CD4-positive, alpha-beta T cell (primary cell): ENCODE measurements around the gene ZNRF1. TPM values are rescaled to one million over a fixed set of nuclear protein-coding genes. Genes with fewer than 3 reads are reported as not detected.

Source experiments
- ATAC-seq: fragments of 200-7000 bp; cut with Tn5 transposase; one replicate; pipeline ENCODE4 v1.10.0; 2022; ENCODE audit warnings: mild to moderate bottlenecking; ENCODE audit not compliant: poor library complexity
- CTCF ChIA-PET: fragments of 350-600 bp; sonication (Branson Sonifier 250); formaldehyde crosslinking; loops from one replicate; lab custom pipeline; 2021; ENCODE audit warnings: antibody characterized with exemption, inconsistent platforms; lab: Charles Lee
- POLR2A ChIA-PET: fragments of 350-600 bp; sonication (Branson Sonifier 250); formaldehyde crosslinking; loops from one replicate; lab custom pipeline; 2021; ENCODE audit warnings: antibody characterized with exemption, inconsistent platforms; lab: Charles Lee
- DNase-seq, 14 experiments: peaks; one replicate each; pipeline ENCODE4 v3.0.0-alpha.2; 2013 to 2020; ENCODE audit warnings: mixed read lengths in 2 of 14
- H3K27ac ChIP-seq, 2 donors: one replicate each; pipeline versions ENCODE4 v1.5.1 to v1.7.0; 2013; ENCODE audit warnings: low read length in 2 of 2, low read depth in 1 of 2, mild to moderate bottlenecking in 1 of 2
- H3K27me3 ChIP-seq, 2 experiments: 1 replicate in 1 of 2; 2 replicates in 1 of 2; pipeline versions ENCODE4 v1.6.1 to v1.7.0; 2013; ENCODE audit warnings: low read length in 2 of 2, control low read depth in 1 of 2, mild to moderate bottlenecking in 1 of 2, moderate library complexity in 1 of 2; ENCODE audit not compliant: insufficient read depth in 2 of 2, control insufficient read depth in 1 of 2
- H3K36me3 ChIP-seq: one replicate; pipeline ENCODE4 v1.6.1; 2013; ENCODE audit warnings: low read length, control low read depth; ENCODE audit not compliant: insufficient read depth
- H3K4me1 ChIP-seq: one replicate; pipeline ENCODE4 v1.6.1; 2013; ENCODE audit warnings: low read length, control low read depth; ENCODE audit not compliant: insufficient read depth
- H3K4me3 ChIP-seq: one replicate; pipeline ENCODE4 v1.5.1; 2013; ENCODE audit warnings: mild to moderate bottlenecking, low read length, moderate library complexity
- H3K9me3 ChIP-seq, 2 experiments: 1 replicate in 1 of 2; 2 replicates in 1 of 2; pipeline versions ENCODE4 v1.6.1 to v1.7.0; 2013; ENCODE audit warnings: low read length in 2 of 2, mild to moderate bottlenecking in 2 of 2, control low read depth in 1 of 2, moderate library complexity in 1 of 2; ENCODE audit not compliant: control insufficient read depth in 1 of 2, insufficient read depth in 1 of 2
- H3K27ac Mint-ChIP-seq: one replicate; pipeline ENCODE4 v1.8.0; 2020; ENCODE audit warnings: mixed read lengths
- H3K27me3 Mint-ChIP-seq: one replicate; pipeline ENCODE4 v1.8.0; 2021; ENCODE audit warnings: mixed read lengths
- H3K36me3 Mint-ChIP-seq: one replicate; pipeline ENCODE4 v1.8.0; 2021; ENCODE audit warnings: low read depth, mixed read lengths
- H3K4me1 Mint-ChIP-seq: one replicate; pipeline ENCODE4 v1.8.0; 2021; ENCODE audit warnings: low read depth, mixed read lengths
- H3K4me3 Mint-ChIP-seq: one replicate; pipeline ENCODE4 v1.8.0; 2020; ENCODE audit warnings: mild to moderate bottlenecking, mixed read lengths
- H3K9me3 Mint-ChIP-seq: one replicate; pipeline ENCODE4 v1.8.0; 2020; ENCODE audit warnings: mixed read lengths
- CTCF ChIP-seq: fragments of 200-600 bp; IDR thresholded peaks from one replicate; pipeline ENCODE4 v1.8.0; 2022; ENCODE audit warnings: antibody characterized with exemption, mild to moderate bottlenecking
- intact Hi-C, 2 experiments: fragments of 100-400 bp; cut with DNase I in 1 of 2; cut with micrococcal nuclease in 1 of 2; formaldehyde crosslinking; loops; one replicate each; pipeline versions ENCODE4 v1.15.1 to v1.9.0; 2023 to 2025; cut with DNase I, micrococcal nuclease
- total RNA-seq, 174 experiments: library from RNA in 2 of 174; stranded (reverse) in 2 of 174; gene quantifications; one replicate each; pipeline ENCODE4 v1.2.3 and lab custom pipeline; 2021 to 2026

ZNRF1 gene
- total RNA-seq, 2 experiments from 2014 or later, result 2.8 to 4.0 TPM

- no peak overlapping the region for H3K27ac Mint-ChIP-seq
- H3K4me3 ChIP-seq, result no peak overlapping the region
- peaks cover 19% of the 10 kb centered on the region for H3K4me1 Mint-ChIP-seq
- TF ChIP-seq CTCF, result no peak
- no peak overlapping the region for H3K27ac ChIP-seq
- no peaks in the 10 kb centered on the region for H3K36me3 ChIP-seq
- peaks cover 3% of the 10 kb centered on the region for H3K4me1 ChIP-seq
- no peaks in the 10 kb centered on the region for H3K9me3 Mint-ChIP-seq
- DNase-seq (peak in 2 of 14 experiments; percentile 5 to 18), ATAC-seq (no peak)
- H3K36me3 Mint-ChIP-seq, result no peaks in the 10 kb centered on the region
- H3K27me3 Mint-ChIP-seq, result no peaks in the 10 kb centered on the region
- H3K9me3 ChIP-seq, result no peaks in the 10 kb centered on the region
- ChIA-PET CTCF (no interaction called here), POLR2A (no interaction called here)
- intact Hi-C loops, result no loop called here
- H3K27me3 ChIP-seq, result no peaks in the 10 kb centered on the region
- H3K4me3 Mint-ChIP-seq, result no peak overlapping the region
These were observed 55.1 kb downstream of the ZNRF1 start for GRCh38 chr16:75053791-75054555.

GRCh38 chr16:75054556-75054947, 55.7 kb downstream of the ZNRF1 start:
- Mint-ChIP-seq H3K27ac (no peak overlapping the region), H3K27me3 (no peaks in the 10 kb centered on the region), H3K36me3 (no peaks in the 10 kb centered on the region), H3K4me1 (peaks cover 21% of the 10 kb centered on the region), H3K4me3 (no peak overlapping the region), H3K9me3 (no peaks in the 10 kb centered on the region)
- H3K27ac ChIP-seq, result no peak overlapping the region
- TF ChIP-seq CTCF, result no peak
- H3K27me3 ChIP-seq, result no peaks in the 10 kb centered on the region
- H3K9me3 ChIP-seq, result no peaks in the 10 kb centered on the region
- intact Hi-C loops, result no loop called here
- ATAC-seq, result no peak
- H3K4me1 ChIP-seq, result peaks cover 3% of the 10 kb centered on the region
- H3K36me3 ChIP-seq, result no peaks in the 10 kb centered on the region
- ChIA-PET CTCF (no interaction called here), POLR2A (no interaction called here)
- H3K4me3 ChIP-seq, result no peak overlapping the region
- no peak for DNase-seq

- no peak for DNase-seq
- Histone ChIP-seq H3K9me3 (no peaks in the 10 kb centered on the region), H3K4me3 (no peak overlapping the region), H3K27me3 (no peaks in the 10 kb centered on the region), H3K36me3 (no peaks in the 10 kb centered on the region), H3K4me1 (peaks cover 21% of the 10 kb centered on the region), H3K27ac (no peak overlapping the region)
- H3K9me3 Mint-ChIP-seq, result no peaks in the 10 kb centered on the region
- H3K36me3 Mint-ChIP-seq, result no peaks in the 10 kb centered on the region
- peaks cover 54% of the 10 kb centered on the region for H3K4me1 Mint-ChIP-seq
- TF ChIP-seq CTCF, result no peak
- no peaks in the 10 kb centered on the region for H3K27me3 Mint-ChIP-seq
- ChIA-PET POLR2A (no interaction called here), CTCF (interaction anchor here (1.1 kb wide), 1 partner anchor 52 kb away, joined by 4 read pairs; no protein-coding TSS in a partner anchor)
- no peak for ATAC-seq
- no peak overlapping the region for H3K4me3 Mint-ChIP-seq
- peak overlapping the region; percentile 45 for H3K27ac Mint-ChIP-seq
- intact Hi-C loops, result loop anchor here in 1 of 2 experiments (5.0 kb wide), 1 partner anchor 57 kb away; no protein-coding TSS in a partner anchor
These were observed 60.0 kb downstream of the ZNRF1 start for GRCh38 chr16:75058806-75059205.
